NB4 (cell line): Measurements from ENCODE around the gene A2M.

Source experiments
- DNase-seq: peaks from one replicate; pipeline ENCODE4 v3.0.0; 2010; ENCODE audit warnings: low read depth
- H3K4me3 ChIP-seq: one replicate; pipeline ENCODE4 v1.5.1; 2011; ENCODE audit warnings: mild to moderate bottlenecking, low read depth, low read length, moderate library complexity
- MYC ChIP-seq: IDR thresholded peaks from 2 replicates; pipeline ENCODE4 v1.6.1; 2011; ENCODE audit warnings: low read depth, low read length
- POLR2A ChIP-seq: IDR thresholded peaks from 2 replicates; pipeline ENCODE4 v1.6.1; 2011; ENCODE audit warnings: mild to moderate bottlenecking; ENCODE audit not compliant: insufficient read length; ENCODE audit errors: extremely low read depth
- TF ChIP-seq, protein P1 (sequence below): IDR thresholded peaks from one replicate; pipeline ENCODE4 v1.5.1; 2012; ENCODE audit warnings: low read depth, low read length
- TF ChIP-seq, protein P2 (sequence below): IDR thresholded peaks from 2 replicates; pipeline ENCODE4 v1.6.1; 2011; ENCODE audit warnings: low read depth, low read length

A2M gene

DNA sequence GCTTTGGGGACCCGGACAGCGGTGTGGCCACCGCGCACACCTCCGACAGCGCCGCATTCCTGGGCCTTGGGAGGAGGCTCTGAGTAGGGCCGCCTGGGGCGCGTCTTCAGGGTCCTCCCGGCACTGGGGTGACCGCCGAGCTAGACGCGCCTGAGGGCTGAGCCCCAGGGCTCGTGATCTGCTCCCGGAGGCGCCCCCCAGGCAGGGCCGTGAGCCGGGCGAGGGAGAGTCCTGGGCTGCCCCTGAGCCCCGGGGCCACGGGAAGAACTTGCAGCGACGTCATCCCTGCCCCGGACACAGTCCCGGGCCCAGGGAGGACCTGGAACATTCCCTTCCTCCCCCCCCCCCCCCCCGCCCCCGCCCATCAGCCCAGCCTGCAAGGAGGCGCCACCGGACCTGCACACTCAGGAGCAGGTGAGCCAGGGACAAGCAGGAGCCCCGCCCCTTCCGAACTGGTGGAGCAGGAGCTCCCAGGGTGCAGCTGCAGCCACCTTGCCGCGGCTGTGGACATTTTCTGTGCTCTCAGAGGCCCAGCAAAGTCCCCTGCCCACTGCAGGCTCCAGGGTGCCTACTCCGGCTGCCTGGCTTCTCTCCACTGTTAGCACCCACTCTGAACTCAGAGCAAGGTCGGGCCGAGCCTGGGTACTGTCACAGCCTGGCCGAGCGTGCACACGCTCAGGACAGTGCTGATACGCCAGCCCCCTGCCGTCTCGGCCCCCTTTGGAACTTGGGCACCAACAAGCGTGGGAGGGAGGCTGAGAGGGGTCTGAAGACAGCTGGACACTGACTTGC lies 50.7 kb downstream of the A2M start:
- DNase-seq: no peak
- H3K4me3 ChIP-seq: no peak overlapping the region
- TF ChIP-seq MYC (no peak), POLR2A (no peak)
- TF ChIP-seq, protein P1, sequence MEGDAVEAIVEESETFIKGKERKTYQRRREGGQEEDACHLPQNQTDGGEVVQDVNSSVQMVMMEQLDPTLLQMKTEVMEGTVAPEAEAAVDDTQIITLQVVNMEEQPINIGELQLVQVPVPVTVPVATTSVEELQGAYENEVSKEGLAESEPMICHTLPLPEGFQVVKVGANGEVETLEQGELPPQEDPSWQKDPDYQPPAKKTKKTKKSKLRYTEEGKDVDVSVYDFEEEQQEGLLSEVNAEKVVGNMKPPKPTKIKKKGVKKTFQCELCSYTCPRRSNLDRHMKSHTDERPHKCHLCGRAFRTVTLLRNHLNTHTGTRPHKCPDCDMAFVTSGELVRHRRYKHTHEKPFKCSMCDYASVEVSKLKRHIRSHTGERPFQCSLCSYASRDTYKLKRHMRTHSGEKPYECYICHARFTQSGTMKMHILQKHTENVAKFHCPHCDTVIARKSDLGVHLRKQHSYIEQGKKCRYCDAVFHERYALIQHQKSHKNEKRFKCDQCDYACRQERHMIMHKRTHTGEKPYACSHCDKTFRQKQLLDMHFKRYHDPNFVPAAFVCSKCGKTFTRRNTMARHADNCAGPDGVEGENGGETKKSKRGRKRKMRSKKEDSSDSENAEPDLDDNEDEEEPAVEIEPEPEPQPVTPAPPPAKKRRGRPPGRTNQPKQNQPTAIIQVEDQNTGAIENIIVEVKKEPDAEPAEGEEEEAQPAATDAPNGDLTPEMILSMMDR: no peak
- TF ChIP-seq, protein P2, sequence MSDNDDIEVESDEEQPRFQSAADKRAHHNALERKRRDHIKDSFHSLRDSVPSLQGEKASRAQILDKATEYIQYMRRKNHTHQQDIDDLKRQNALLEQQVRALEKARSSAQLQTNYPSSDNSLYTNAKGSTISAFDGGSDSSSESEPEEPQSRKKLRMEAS: no peak

DNA sequence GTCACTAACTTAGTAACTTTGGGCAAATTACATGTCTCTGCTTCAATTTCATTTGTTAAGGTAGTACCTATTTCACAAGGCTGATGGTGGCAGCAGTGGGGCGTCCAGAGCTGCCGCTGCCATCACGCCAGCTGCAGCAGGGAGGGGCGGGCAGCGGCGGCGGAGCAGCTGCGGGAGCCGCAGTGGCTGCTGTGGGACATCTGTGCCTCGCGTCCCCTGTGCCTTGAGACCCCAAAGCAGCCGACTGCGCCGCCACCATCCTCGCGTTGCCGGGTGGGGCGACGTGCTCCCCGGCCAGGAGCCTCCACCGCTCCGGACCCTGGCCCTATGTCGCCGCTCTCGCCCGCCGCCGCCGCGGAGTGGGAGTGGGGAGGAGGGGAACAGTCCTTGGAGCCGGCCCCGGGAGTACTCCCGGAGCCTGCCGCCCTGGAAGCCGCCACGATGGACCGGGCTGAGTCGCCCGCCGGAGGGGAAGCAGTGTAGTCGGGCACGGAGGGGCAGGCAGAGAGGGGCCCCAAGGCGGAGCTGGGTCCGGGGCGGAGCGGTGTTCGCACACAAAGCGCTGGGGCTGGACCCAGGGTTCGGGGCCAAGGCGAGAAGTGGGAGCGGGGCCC lies 51.4 kb downstream of the A2M start:
- TF ChIP-seq MYC (no peak), POLR2A (no peak)
- TF ChIP-seq, protein P1: no peak
- TF ChIP-seq, protein P2: no peak
- DNase-seq: peak; percentile 50
- H3K4me3 ChIP-seq: no peak overlapping the region

DNA sequence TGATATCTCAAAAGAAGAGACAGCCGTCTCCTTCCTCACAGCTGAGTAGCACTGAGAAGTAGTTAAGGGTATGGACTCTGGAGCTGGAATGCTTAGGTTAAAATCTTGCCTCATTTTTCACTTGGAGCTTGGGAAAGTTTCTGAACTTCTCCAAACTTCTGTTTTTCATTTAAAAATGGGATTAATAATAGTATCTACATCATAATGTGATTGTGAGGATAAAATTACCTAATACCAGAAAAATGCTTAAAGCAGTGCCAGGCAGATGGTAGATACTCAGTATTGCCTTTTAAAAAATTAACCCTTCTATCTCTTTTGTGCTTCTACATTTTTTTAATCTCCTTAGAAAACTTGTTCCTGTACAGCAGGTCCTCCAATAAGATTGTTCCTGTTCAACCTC lies 63.1 kb downstream of the A2M start:
- TF ChIP-seq POLR2A: no peak
- TF ChIP-seq, protein P1: no peak
- TF ChIP-seq, protein P2: no peak
- TF ChIP-seq MYC: no peak
- no peak overlapping the region for H3K4me3 ChIP-seq
- no peak for DNase-seq

DNA sequence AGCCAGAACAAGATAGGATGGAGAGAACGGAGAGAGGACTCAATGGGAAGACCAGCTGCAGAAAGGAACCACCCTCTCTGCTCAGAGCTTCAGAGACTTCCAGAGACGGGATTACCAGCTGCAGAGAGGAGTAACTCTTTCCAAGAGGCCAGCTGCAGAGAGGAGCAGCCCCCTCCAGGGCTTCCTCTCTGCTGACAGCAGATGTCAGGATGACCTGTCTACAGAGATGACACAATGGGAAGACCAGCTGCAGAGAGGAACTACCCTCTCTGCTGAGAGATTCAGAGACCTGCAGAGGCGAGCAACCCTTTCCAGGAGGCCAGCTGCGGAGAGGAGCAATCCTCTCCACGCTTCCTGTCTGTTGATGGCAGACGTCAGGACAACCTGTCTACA lies 64.6 kb downstream of the A2M start:
- TF ChIP-seq, protein P2: no peak
- TF ChIP-seq MYC: no peak
- TF ChIP-seq, protein P1: no peak
- TF ChIP-seq POLR2A: no peak
- no peak overlapping the region for H3K4me3 ChIP-seq
- peak; percentile 6 for DNase-seq

DNA sequence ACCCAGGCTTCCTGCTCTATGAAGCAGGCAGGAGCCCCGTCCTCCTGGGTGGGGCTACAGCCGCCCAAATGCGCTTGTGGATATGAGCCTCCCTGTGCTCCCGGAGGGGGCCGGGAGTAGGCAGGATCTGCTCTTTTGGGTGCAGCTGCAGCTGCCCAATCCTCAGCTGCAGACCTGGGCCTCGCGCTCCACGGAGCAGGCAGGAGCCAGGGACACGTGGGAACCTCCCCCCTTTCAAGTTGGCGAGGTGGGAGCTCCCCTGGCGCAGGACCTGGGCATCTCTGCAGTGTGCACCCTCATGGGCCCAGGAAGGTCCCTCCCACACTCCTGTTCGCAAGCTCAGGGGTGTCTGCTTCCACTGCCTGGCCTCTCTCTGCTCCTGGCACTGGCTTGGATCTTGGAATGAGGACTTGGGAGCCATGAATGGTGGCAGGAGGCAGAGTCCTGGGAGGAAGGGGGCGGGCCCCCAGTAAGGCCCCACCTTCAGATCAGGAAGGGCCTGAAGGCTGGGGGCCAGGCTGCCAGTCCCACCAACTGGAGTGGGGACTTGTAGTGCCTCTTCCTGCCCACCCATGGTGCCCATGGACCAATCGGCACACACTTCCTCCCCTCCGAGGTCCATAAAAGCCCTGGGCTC lies 65.1 kb downstream of the A2M start:
- DNase-seq: no peak
- H3K4me3 ChIP-seq: no peak overlapping the region
- no peak for TF ChIP-seq POLR2A
- TF ChIP-seq, protein P1: no peak
- no peak for TF ChIP-seq MYC
- TF ChIP-seq, protein P2: no peak
